ENCODE measurements around the gene B3GAT3. TPM values are rescaled to one million over a fixed set of nuclear protein-coding genes. Genes with fewer than 3 reads are reported as not detected.

B3GAT3 gene
- total and polyA plus RNA-seq, 2 experiments from 2014 or later: 46.4 to 64.9 TPM

DNA sequence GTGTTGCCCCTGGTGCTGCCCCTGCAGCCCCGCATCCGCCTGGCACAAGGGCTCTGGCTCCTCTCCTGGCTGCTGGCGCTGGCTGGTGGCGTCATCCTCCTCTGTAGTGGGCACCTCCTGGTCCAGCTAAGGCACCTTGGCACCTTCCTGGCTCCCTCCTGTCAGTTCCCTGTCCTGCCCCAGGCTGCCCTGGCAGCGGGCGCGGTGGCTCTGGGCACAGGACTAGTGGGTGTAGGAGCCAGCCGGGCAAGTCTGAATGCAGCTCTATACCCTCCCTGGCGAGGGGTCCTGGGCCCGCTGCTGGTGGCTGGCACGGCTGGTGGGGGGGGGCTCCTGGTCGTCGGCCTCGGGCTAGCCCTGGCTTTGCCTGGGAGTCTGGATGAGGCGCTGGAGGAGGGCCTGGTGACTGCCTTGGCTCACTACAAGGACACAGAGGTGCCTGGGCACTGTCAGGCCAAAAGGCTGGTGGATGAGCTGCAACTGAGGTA lies 8.5 kb downstream of the B3GAT3 start:
- Histone ChIP-seq H3K4me3 (no peak overlapping the region), H3K36me3 (no peaks in the 10 kb centered on the region), H3K27me3 (no peaks in the 10 kb centered on the region), H3K9me3 (ENCODE audit: low read depth) (no peaks in the 10 kb centered on the region), H3K27ac (peak overlapping the region; percentile 76), H3K4me1 (ENCODE audit: low read depth) (no peaks in the 10 kb centered on the region)
- no peak for DNase-seq (ENCODE audit: low read depth in 1 of 2, low spot score in 1 of 2)
- TF ChIP-seq, protein P1, sequence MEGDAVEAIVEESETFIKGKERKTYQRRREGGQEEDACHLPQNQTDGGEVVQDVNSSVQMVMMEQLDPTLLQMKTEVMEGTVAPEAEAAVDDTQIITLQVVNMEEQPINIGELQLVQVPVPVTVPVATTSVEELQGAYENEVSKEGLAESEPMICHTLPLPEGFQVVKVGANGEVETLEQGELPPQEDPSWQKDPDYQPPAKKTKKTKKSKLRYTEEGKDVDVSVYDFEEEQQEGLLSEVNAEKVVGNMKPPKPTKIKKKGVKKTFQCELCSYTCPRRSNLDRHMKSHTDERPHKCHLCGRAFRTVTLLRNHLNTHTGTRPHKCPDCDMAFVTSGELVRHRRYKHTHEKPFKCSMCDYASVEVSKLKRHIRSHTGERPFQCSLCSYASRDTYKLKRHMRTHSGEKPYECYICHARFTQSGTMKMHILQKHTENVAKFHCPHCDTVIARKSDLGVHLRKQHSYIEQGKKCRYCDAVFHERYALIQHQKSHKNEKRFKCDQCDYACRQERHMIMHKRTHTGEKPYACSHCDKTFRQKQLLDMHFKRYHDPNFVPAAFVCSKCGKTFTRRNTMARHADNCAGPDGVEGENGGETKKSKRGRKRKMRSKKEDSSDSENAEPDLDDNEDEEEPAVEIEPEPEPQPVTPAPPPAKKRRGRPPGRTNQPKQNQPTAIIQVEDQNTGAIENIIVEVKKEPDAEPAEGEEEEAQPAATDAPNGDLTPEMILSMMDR (IDR thresholded peaks at IDR 0.05; ENCODE audit: low read depth, low read length): no peak

DNA sequence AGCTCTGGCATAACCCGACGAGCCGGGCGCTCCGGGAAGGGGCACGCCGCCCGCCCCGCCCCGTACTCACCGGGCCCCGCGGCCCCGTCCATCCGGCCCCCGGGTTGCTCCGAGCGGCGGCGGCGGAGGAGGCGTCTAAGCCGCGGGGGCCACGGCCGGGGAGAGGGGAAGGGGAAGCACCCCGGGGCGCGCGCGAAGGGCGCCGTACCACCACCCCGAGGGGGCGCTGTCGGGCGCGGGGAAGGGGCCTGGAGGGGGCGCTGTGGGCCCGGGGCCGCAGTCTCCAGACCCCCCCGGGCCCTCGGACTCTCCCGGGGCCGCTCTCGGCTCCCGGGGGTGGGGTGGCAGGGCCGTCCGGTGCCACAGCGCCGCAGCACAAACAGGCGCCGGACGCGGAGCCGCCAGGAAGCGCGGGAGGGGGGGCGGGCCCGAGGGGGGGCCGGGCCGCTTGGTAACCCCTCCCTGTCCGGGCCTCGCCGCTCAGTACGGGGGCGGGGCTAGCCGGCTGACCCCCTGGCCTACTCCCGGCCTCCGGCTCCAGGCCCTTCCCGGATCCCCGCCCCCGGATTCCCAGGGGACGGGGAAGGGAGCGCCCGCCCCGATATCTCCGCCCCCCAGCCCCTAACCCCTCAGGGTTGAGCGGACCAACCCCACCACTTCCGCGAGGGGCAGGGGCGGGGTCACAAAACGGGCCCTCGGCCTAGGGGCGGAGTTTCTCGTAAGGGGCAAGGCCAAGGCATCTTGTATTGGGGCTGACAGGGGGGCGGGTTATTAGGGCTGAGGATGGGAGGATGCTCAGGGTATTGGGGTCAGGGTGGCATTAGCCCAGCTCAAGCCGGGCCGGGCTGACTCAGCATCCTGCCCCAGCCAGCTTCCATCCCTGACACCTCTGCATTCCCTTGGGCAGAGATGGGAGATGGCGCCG lies 9.2 kb downstream of the B3GAT3 start, which contains the start of the genes EML3 and ROM1:
EML3 (minus strand) TSS at position 410 of the 925 bp plus-strand sequence; CDS start at position 92, 318 bp downstream.
ROM1 (plus strand) TSS at position 892 of the 925 bp plus-strand sequence; CDS start at position 917, 25 bp downstream.
- no peaks in the 10 kb centered on the region for H3K36me3 ChIP-seq
- DNase-seq (ENCODE audit: low read depth in 1 of 2, low spot score in 1 of 2): peak; percentile 90 to 97
- peak within 1 kb of the TSS; percentile 55 for H3K4me3 ChIP-seq
- no peaks in the 10 kb centered on the region for H3K27me3 ChIP-seq
- peak within 1 kb of the TSS; percentile 76 for H3K27ac ChIP-seq
- H3K9me3 ChIP-seq (ENCODE audit: low read depth): no peaks in the 10 kb centered on the region
- TF ChIP-seq, protein P1 (IDR thresholded peaks at IDR 0.05; ENCODE audit: low read depth, low read length): peak; percentile 74
- no peaks in the 10 kb centered on the region for H3K4me1 ChIP-seq (ENCODE audit: low read depth)

DNA sequence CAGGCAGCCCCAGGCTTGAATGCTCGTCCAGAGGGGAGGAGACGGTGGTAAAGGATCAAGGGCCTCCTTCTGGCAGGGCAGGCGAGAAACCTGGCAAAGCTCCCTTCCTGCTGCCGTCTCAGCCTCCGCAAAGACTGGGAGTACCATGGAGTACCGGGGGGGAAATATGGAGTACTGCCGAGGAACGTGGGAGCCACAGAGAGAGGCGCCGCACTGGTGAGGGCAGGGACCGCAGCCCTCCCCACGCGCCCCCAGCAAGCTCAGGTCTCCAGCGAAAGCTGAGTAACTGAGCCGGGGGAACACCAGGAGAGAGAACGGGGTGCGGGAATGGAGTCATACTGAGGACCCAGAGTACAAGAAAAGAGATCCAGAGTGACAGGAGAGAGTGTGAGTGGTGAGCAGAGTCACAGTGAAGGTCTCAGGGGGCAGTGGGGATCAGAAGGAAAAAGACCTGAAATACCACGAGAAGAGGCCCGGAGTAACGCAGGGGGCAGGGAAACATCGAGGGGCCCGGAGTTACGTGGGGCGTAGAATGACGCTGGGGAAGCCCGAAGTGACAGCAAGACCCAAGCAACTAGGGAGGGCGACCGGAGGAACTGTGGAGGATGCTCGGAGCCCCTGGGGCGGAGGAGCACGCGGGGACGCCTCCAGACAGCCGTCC lies 10.0 kb downstream of the B3GAT3 start:
- Histone ChIP-seq H3K36me3 (no peaks in the 10 kb centered on the region), H3K27ac (peak overlapping the region; percentile 59), H3K4me3 (peak overlapping the region; percentile 55), H3K4me1 (ENCODE audit: low read depth) (peaks cover 5% of the 10 kb centered on the region), H3K9me3 (ENCODE audit: low read depth) (no peaks in the 10 kb centered on the region), H3K27me3 (no peaks in the 10 kb centered on the region)
- TF ChIP-seq, protein P1 (IDR thresholded peaks at IDR 0.05; ENCODE audit: low read depth, low read length): peak; percentile 12
- DNase-seq (ENCODE audit: low read depth in 1 of 2, low spot score in 1 of 2): peak in 1 of 2 donors; percentile 87

DNA sequence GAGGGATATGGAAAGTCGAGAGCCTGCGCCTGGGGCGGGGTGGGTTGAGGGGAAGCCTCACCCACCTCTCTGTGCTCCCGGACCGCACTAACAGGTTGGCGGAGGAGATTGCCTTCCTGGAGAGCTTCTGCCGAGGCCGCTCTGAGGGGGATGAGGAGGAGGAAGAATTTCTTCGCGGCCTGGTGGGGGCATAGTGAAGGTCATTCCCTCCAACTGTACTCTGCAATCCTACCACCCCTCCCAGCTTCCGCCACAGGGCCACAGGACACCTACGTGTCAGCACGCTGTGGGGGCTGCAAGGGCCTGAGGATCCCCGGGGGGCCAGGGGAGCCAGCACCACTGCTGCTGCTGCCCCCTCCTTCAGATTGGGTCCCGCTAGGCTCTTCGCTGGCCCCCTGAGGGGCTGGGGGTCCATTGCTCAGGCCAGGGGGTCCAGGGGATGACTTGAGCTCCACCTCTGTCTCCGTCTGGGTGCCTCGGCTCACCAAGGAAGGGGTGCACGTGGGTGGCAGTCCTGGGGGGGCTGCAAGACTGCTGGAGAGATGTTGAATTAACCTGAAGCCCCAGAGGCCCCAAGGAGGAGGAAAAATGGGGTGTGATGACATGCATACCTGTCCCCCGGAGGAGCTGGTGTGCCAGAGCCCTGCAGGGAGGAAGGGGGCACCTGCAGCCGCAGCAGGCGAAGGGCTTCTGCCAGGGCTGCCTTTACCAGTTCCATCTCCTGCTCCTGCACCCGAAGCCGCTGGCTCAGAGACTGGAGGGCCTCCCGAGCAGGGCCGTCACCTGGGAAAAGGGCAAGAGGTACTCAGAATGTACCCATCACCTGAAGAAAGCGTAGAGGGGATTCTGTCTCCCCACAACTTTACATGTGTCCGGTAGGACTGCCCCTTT lies 10.7 kb downstream of the B3GAT3 start:
- no peak for DNase-seq (ENCODE audit: low read depth in 1 of 2, low spot score in 1 of 2)
- H3K27ac ChIP-seq: peak overlapping the region; percentile 59
- H3K27me3 ChIP-seq: no peaks in the 10 kb centered on the region
- H3K36me3 ChIP-seq: no peaks in the 10 kb centered on the region
- peak overlapping the region; percentile 55 for H3K4me3 ChIP-seq
- TF ChIP-seq, protein P1 (IDR thresholded peaks at IDR 0.05; ENCODE audit: low read depth, low read length): no peak
- no peaks in the 10 kb centered on the region for H3K9me3 ChIP-seq (ENCODE audit: low read depth)
- H3K4me1 ChIP-seq (ENCODE audit: low read depth): peaks cover 6% of the 10 kb centered on the region

DNA sequence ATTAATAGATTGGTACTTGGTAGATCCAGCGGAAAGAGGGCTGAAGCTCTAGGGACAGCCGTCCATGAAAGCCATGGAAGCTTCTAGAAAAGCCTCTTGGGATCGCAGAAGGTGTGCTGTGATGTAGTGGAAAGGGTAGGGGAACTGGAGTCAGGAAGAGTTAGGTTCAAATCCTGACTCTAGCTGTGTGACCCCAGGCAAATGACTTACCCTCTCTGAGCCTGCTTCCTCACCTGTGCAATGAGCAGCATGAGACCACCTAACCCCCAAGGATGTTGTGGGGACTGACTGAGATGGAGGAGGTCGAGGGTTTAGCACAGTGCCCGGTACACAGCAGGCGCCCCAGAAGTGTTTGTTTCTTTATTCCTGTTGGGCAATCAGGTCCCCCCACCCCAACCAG lies 11.4 kb downstream of the B3GAT3 start:
- no peaks in the 10 kb centered on the region for H3K27me3 ChIP-seq
- no peak for DNase-seq (ENCODE audit: low read depth in 1 of 2, low spot score in 1 of 2)
- no peak overlapping the region for H3K27ac ChIP-seq
- TF ChIP-seq, protein P1 (IDR thresholded peaks at IDR 0.05; ENCODE audit: low read depth, low read length): no peak
- peaks cover 6% of the 10 kb centered on the region for H3K4me1 ChIP-seq (ENCODE audit: low read depth)
- H3K4me3 ChIP-seq: no peak overlapping the region
- no peaks in the 10 kb centered on the region for H3K9me3 ChIP-seq (ENCODE audit: low read depth)
- H3K36me3 ChIP-seq: no peaks in the 10 kb centered on the region
